Measurements from ENCODE around the gene CDK12. TPM values are rescaled to one million over a fixed set of nuclear protein-coding genes. Genes with fewer than 3 reads are reported as not detected.

Gene CDK12
- total RNA-seq, 2 experiments from 2014 or later: 61.4 to 61.9 TPM

DNA sequence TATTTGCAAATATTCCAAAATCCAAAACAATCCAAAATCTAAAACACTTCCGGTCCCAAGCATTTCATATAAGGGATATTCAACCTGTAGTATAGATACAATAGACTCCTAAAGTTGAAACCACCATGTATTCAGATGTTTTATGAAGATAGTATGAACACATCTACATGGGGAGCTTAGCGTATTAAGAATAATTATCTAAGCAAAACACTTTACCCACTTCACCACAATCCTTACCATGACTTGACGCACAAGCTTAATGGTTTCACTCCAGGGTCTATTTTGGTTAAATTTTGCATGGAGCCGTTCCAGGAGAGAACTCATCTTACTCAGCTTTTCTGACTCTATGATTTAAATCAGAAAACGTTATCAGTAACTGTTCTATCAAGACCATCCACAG, 13.7 kb upstream of the CDK12 start:
- CTCF ChIA-PET: interaction anchor here (1.1 kb wide), 1 partner anchor 212 kb away, joined by 3 read pairs; no protein-coding TSS in a partner anchor
- no peaks in the 10 kb centered on the region for H3K9me3 Mint-ChIP-seq
- ATAC-seq (no peak), DNase-seq (no peak)
- intact Hi-C loops (cut with micrococcal nuclease): no loop called here
- no peak overlapping the region for H3K4me3 Mint-ChIP-seq
- peaks cover 22% of the 10 kb centered on the region for H3K36me3 Mint-ChIP-seq (ENCODE audit: low read depth)
- TF ChIP-seq, protein P1, sequence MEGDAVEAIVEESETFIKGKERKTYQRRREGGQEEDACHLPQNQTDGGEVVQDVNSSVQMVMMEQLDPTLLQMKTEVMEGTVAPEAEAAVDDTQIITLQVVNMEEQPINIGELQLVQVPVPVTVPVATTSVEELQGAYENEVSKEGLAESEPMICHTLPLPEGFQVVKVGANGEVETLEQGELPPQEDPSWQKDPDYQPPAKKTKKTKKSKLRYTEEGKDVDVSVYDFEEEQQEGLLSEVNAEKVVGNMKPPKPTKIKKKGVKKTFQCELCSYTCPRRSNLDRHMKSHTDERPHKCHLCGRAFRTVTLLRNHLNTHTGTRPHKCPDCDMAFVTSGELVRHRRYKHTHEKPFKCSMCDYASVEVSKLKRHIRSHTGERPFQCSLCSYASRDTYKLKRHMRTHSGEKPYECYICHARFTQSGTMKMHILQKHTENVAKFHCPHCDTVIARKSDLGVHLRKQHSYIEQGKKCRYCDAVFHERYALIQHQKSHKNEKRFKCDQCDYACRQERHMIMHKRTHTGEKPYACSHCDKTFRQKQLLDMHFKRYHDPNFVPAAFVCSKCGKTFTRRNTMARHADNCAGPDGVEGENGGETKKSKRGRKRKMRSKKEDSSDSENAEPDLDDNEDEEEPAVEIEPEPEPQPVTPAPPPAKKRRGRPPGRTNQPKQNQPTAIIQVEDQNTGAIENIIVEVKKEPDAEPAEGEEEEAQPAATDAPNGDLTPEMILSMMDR (IDR thresholded peaks at IDR 0.05): no peak
- H3K4me1 Mint-ChIP-seq (ENCODE audit: low read depth): peaks cover 29% of the 10 kb centered on the region
- POLR2A ChIA-PET: interaction anchor here (0.7 to 2.2 kb wide), 2 partner anchors 14 to 409 kb away, joined by 3 to 14 read pairs; partner anchors contain the start of gene CDK12
- H3K27ac Mint-ChIP-seq: no peak overlapping the region
- no peaks in the 10 kb centered on the region for H3K27me3 Mint-ChIP-seq

DNA sequence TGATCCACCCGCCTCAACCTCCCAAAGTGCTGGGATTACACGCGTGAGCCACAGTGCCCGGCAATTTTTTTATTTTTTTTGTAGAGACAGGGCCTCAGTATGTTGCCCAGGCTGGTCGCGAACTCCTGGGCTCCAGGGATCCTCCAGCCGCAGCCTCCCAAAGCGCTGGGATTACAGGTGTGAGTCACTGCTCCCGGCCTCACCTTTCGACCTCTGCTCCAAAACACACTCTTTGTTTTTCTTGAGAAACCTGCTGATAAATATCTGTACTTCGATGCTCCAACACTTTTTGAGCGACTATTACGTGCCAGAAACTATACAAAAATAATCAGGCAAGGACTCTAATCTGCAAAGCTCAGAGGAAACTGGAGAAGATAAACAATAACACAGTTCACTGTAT, 11.2 kb upstream of the CDK12 start:
- Mint-ChIP-seq H3K9me3 (no peaks in the 10 kb centered on the region), H3K27ac (peak overlapping the region; percentile 96), H3K36me3 (ENCODE audit: low read depth) (peaks cover 9% of the 10 kb centered on the region), H3K4me3 (peak overlapping the region; percentile 92), H3K4me1 (ENCODE audit: low read depth) (peaks cover 27% of the 10 kb centered on the region), H3K27me3 (no peaks in the 10 kb centered on the region)
- intact Hi-C loops (cut with micrococcal nuclease): no loop called here
- POLR2A ChIA-PET: interaction anchor here (0.9 to 5.6 kb wide), 7 partner anchors 12 to 250 kb away, joined by 3 to 96 read pairs (median 4); partner anchors contain the start of genes CDK12 and RPL19
- DNase-seq: no peak
- TF ChIP-seq, protein P1 (IDR thresholded peaks at IDR 0.05): no peak
- ATAC-seq: no peak
- CTCF ChIA-PET: interaction anchor here (2.2 kb wide), 1 partner anchor 12 kb away, joined by 12 read pairs; the partner anchor contains the start of gene CDK12

DNA sequence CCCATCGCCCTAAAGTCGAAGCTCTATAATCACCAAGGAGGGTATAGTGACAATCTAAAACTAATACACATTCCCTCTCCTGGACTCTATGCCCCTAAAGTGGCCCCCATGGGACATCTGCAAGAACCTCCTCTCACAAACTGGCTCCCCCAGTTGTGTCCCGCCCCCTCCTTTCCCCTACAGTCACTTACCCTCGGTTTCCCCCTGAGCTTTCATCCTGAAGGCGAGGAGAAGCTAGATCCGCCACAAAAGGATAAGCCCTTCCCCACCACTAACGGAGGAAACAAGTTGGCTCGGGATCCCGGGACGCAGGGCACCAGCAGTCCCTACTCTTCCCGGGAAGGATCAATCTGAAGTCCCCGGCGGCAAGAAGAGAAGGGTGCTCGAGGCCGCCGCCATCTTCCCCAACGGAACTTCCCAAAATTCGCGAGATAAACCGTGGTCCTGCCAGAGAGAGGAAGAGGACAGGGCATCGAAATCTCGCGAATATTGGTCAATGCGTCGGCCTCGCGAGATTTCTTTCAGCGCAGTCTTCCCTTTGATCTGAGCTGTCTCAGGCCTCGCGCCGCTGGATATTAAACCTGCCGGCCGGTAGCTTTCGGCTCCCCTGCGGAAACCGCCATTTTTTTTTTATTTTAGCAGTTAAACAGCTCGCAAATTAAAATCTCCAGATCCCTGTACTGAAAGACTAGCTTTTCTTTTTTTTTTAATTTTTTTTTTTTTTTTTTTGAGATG, 10.3 kb upstream of the CDK12 start, which contains the start of gene MED1:
MED1 (minus strand) TSS at position 417 of the 735 bp plus-strand sequence; CDS start at position 216, 201 bp downstream.
- intact Hi-C loops (cut with micrococcal nuclease): no loop called here
- ATAC-seq: peak; percentile 98
- POLR2A ChIA-PET: interaction anchor here (0.6 to 5.6 kb wide), 13 partner anchors 11 to 687 kb away, joined by 3 to 96 read pairs (median 4); partner anchors contain the start of genes CDK12, FBXL20 and RPL19
- Mint-ChIP-seq H3K4me3 (peak within 1 kb of the TSS; percentile 92), H3K27me3 (no peaks in the 10 kb centered on the region), H3K27ac (peak within 1 kb of the TSS; percentile 96), H3K4me1 (ENCODE audit: low read depth) (peaks cover 25% of the 10 kb centered on the region), H3K36me3 (ENCODE audit: low read depth) (peaks cover 6% of the 10 kb centered on the region), H3K9me3 (no peaks in the 10 kb centered on the region)
- peak; percentile 97 for DNase-seq
- CTCF ChIA-PET: interaction anchor here (0.8 to 2.2 kb wide), 5 partner anchors 11 to 215 kb away, joined by 3 to 12 read pairs (median 4); partner anchors contain the start of gene CDK12
- TF ChIP-seq, protein P1 (IDR thresholded peaks at IDR 0.05): no peak

DNA sequence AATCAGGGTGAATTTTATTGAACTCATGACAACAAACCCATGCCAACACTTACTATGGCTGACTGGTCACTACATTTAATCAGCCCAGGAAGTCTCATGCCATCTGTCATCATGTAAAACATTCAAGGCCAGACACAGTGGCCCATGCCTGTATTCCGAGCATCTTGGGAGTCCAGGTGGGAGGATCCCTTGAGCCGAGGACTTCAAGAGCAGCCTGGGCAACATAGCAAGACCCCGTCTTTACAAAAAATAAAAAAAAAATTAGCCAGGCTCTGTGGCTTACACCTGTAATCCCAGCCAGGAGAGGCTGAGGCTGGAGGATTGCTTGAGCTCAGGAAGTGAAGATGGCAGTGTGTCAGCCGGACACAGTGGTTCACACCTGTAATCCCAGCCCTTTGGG, 5.4 kb upstream of the CDK12 start:
- no peak for ATAC-seq
- Mint-ChIP-seq H3K36me3 (ENCODE audit: low read depth) (no peaks in the 10 kb centered on the region), H3K27me3 (no peaks in the 10 kb centered on the region), H3K27ac (no peak overlapping the region), H3K4me1 (ENCODE audit: low read depth) (peaks cover 12% of the 10 kb centered on the region), H3K4me3 (no peak overlapping the region), H3K9me3 (no peaks in the 10 kb centered on the region)
- intact Hi-C loops (cut with micrococcal nuclease): no loop called here
- CTCF ChIA-PET: no interaction called here
- TF ChIP-seq, protein P1 (IDR thresholded peaks at IDR 0.05): no peak
- no peak for DNase-seq
- POLR2A ChIA-PET: no interaction called here
